ENCODE data around the gene ERVH48-1. TPM values are rescaled to one million over a fixed set of nuclear protein-coding genes. Genes with fewer than 3 reads are reported as not detected.
"Not testable (repeated sequence)": the region's sequence is repeated elsewhere in the genome, so short reads cannot be mapped to it uniquely, and the experiment has no call there.

Gene ERVH48-1
- total RNA-seq, 1 experiment from 2014 or later: not detected

DNA sequence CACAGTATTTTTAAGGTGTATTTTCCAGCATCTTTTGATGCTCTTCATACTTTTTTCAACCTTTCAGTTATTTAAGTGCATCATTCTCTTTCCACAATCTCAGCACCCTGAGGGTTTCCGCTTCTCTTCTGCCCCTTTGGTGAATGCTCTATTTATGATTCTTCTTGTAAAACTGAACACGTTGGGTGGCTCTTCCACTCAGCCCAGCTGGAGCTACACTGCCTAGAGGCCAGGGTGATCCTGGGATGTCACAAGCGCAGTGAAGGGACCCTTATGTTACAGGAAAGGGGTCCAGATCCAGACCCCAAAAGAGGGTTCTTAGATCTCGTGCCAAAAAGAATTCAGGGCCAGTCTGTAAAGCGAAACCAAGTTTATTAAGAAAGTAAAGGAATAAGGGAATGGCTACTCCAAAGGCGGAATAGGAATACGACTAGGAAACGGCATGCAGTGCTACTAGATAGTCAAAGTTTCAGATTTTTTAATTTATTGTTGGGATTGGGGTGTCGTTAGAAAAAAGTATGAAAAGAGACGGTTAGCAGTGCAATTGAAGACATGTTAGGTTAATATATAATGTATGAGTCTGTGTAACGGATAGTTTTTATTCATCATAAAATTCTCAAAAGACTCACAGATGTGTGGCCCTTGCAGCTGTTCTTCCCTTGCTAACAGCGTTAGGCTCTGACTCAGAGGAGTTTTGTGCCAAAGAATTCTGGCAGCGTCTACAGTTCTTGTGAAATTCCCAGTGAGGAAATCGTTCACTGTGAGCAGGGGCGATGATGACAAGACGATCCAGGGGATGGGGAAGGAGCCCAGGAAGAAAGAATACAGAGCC, 14.4 kb upstream of the ERVH48-1 start:
- DNase-seq (ENCODE audit: low read depth): peak; percentile 91

DNA sequence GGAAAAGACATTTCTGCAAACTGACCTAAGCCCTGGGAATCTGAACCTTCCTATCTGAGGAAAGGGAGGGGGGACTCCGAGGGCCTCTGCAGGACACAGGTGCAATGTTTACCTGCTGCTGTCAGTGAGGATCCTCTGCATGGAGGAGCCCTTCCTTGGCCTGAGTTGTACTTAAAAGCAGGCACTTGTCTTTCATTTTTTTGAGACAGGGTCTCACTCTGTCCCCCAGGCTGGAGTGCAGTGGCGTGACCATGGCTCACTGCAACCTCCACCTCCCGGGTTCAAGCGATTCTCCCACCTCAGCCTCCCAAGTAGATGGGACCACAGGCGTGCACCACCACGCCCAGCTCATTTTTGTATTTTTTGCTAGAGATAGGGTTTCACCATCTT, 13.2 kb upstream of the ERVH48-1 start:
- DNase-seq (ENCODE audit: low read depth): not testable (repeated sequence)

DNA sequence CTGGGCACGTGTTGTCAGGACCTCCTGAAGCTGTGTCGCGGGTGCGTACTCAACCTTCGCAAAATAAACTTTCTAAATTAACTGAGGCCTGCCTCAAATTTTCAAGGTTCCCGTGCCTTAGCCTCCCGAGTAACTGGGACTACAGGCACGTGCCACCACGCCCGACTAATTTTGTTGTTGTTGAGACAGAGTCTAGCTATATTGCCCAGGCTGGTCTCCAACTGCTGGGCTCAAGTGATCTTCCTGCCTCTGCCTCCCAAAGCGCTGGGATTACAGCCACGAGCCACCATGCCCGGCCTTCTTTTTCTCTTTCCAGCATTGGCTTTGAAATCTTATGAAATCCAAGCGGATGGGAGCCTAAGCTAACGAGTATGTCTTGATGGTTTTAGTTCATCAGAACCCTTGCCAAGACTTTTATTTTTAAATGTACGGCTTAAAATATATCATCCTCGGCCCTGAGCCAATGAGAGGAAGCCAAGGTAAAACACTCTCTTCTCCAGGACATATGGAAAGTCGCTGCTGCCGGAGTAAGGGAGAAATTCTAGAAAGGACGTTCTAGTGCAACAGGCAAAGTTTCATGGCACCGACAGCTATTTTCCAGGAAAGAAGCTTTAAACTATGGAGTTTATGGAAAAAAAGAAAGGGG, 12.7 kb upstream of the ERVH48-1 start:
- no peak for DNase-seq (ENCODE audit: low read depth)

DNA sequence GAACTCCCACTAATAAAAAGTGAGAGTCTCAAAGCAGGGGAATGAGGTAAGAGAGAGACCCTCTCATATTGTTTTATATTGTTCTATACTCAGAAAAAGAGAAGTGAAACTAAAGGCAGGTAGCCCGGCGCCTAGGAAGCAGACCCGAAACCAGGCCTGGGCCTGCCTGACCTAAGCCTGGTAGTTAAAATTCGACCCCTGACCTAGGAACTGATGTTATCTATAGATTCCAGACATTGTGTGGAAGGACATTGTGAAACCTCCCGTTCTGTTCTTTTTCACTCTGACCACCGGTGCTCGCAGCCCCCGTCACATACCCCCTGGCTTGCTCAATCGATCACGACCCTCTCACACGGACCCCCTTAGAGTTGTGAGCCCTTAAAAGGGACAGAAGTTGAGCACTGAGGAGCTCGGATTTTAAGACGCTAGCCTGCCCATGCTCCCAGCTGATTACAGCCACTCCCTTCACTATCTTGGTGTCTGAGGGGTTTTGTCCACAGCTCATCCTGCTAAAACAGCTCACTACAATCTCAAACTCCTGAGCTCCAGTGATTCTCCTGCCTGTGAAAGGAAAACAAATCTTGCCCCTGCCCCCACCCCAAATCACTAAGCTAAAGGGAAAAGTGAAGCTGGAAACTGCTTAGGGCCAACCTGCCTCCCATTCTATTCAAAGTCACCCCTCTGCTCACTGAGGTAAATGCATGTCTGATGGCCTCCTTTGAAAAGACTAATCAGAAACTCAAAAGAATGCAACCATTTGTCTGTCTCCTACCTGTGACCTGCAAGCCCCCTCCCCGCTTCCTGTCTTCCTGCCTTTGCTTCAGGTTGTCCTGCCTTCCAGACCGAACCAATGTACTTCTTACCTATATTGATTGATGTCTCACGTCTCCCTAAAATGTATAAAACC, 11.9 kb upstream of the ERVH48-1 start:
- not testable (repeated sequence) for DNase-seq (ENCODE audit: low read depth)

DNA sequence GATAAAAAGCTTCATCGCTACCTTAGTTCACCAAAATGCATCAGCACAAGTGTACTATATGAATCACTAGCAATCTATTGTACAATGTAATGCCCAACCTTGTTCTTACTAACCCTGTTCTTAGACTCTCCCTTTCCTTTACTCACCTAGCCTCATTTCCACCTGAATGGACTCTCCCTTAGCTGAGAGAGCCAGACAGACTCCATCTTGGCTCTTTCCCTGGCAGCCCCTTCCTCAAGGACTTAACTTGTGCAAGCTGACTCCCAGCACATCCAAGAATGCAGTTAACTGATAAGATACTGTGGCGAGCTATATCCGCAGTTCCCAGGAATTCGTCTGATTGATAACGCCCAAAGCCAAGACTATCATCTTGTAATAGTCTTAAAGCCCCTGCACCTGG, 10.9 kb upstream of the ERVH48-1 start:
- not testable (repeated sequence) for DNase-seq (ENCODE audit: low read depth)

DNA sequence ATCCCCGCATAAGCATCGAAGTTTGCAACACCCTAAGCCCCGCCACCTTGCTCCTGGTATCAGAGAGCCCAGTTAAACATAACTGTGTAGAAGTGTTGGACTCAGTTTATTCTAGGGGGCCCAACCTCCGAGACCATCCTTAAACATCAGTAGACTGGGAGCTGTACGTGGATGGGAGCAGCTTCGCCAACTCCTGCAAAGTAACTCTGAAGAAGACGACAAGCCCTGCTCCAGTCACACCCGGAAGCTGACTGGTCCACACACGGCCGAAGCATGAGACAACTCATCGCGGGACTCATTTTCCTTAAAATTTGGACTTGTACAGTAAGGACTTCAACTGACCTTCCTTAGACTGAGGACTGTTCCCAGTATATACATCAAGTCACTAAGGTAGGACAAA, 8.5 kb upstream of the ERVH48-1 start:
- DNase-seq (ENCODE audit: low read depth): not testable (repeated sequence)

DNA sequence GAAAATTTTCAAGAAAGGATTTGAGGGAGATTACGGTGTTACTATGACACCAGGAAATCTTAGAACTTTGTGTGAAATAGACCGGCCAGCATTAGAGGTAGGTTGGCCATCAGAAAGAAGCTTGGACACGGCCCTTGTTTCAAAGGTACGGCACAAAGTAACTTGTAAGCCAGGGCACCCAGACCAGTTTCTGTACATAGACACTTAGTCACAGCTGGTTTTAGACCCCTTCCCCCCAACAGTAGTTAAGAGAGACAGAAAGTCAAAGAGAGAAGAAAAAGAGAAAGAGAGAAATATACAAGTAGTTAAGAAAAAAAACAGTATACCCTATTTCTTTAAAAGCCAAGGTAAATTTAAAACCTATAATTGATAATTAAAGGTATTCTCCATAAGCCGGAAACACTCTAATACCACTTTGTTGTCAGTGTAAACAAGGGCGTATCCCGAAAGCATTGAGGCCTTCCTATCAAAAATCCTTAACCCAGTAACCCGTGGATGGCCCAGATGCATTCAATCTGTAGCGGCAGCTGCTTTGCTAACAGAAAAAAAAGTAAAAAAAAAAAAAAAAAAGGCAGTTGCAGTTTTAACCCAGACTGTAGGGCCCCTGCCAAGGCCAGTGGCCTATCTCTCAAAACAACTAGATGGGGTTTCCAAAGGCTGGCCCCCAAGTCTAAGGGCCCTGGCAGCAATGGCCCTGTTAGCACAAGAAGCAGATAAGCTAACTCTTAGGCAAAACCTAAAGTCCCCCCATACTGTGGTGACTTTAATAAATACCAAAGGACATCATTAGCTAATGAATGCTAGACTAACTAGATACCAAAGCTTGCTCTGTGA, 7.9 kb upstream of the ERVH48-1 start:
- not testable (repeated sequence) for DNase-seq (ENCODE audit: low read depth)

DNA sequence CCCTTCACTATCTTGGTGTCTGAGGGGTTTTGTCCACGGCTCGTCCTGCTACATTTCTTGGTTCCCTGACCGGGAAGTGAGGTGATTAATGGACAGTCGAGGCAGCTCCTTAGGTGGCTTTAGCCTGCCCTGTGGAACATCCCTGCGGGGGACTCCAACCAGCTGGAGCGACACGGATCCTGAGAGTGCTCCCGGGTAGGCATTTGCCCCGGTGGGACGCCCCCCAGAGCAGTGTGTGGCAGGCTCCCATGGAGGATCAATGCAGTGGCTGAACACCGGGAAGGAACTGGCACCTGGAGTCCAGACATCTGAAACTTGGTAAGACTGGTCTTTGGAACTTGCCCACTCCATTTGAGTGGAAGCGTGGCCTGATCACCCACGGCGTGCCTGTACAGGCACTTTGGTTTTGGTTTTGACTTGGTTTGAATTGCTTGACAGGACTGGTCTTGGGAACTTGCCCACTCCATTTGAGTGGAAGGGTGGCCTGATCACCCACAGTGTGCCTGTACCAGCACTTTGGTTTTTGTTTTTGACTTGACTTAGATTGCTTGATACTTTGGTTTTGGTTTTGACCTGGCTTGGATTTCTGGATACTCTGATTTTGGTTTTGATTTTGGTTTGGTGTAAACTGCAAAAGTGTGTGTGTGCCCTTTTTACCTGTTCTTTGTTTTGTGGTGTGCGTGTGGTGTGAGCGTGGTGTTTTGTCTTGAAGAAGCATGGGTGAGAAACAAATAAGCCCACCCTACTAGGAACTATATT, 7.1 kb upstream of the ERVH48-1 start:
- DNase-seq (ENCODE audit: low read depth): not testable (repeated sequence)

DNA sequence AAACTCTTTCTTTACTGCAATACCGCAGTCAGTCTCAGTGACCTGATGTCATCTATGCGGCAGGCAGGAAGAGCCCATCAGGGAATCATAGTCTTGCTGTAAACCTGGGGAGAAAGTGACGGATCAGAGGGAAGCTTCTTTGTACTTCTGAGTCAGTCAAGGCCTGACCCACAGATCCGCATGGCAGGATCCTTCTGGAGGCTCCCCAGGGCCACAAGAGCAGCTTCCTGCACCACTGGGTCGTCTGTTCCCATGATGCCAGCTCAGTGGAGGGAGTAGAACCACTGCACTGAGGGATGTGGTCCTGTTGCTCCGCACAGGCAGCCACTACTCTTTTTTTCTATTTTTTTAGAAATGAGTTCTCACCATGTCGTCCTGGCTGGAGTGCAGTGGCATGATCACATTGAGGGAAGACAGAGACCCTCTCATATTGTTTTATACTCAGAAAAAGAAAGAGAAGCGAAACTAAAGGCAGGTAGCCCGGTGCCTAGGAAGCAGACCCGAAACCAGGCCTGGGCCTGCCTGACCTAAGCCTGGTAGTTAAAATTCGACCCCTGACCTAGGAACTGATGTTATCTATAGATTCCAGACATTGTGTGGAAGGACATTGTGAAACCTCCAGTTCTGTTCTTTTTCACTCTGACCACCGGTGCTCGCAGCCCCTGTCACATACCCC, 6.3 kb upstream of the ERVH48-1 start:
- no peak for DNase-seq (ENCODE audit: low read depth)

DNA sequence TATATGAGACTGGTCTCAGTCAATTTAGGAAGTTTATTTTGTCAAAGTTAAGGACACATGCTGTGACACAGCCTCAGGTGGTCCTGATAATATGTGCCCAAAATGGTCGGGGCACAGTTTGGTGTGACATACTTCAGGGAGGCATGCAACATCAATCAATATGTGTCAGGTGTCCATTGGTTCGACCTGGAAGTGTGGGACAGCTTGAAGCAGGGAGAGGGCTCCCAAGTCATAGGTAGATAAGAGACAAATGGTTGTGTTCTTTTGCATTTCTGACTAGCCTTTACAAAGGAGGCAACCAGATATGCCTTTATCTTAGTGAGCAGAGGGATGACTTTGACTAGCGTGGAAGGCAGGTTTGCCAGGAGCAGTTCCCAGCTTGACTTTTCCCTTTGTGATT, 4.5 kb upstream of the ERVH48-1 start:
- no peak for DNase-seq (ENCODE audit: low read depth)

DNA sequence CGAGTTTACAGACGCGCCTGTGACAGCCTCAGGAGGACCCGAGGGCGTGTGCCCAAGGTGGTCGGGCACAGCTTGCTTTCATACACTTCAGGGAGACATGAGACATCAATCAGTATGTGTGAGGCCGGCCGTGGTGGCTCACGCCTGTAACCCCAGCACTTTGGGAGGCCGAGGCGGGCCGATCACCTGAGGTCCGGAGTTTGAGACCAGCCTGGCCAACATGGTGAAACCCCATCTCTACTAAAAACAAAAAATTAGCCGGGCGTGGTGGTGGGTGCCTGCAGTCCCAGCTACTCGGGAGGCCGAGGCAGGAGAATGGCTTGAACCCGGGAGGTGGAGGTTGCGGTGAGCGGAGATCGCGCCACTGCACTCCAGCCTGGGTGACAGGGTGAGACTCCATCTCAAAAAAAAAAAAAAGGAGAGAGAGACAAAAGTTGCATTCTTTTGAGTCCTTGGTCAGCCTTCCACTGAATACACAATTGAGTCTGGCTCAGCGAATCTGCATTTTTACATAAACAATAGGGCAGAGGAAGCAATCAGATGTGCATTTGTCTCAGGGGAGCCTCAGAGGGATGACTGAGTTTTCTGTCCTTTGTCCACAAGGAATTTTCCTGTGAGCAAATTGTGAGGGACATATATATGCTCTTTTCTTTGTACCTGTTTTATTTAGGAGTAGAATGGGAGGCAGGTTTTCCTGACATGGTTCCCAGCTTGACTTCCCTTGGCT, 2.2 kb upstream of the ERVH48-1 start:
- not testable (repeated sequence) for DNase-seq (ENCODE audit: low read depth)

DNA sequence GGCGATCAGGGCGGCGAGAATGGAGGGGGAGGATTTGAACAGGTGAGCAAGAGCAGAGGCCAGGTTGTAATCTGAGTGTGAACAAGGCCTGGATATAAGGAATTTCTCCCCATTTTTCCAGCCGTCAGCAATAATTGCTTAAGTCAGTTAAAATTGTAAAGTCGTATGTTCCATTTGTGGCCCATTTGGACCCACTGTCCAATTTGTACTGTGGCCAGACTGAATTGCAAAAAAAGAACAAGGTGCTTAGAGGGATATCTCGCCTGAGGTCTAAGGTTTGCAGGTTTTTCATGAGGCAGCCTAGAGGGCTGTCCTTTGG, 1.0 kb downstream of the ERVH48-1 start:
- no peak for DNase-seq (ENCODE audit: low read depth)

DNA sequence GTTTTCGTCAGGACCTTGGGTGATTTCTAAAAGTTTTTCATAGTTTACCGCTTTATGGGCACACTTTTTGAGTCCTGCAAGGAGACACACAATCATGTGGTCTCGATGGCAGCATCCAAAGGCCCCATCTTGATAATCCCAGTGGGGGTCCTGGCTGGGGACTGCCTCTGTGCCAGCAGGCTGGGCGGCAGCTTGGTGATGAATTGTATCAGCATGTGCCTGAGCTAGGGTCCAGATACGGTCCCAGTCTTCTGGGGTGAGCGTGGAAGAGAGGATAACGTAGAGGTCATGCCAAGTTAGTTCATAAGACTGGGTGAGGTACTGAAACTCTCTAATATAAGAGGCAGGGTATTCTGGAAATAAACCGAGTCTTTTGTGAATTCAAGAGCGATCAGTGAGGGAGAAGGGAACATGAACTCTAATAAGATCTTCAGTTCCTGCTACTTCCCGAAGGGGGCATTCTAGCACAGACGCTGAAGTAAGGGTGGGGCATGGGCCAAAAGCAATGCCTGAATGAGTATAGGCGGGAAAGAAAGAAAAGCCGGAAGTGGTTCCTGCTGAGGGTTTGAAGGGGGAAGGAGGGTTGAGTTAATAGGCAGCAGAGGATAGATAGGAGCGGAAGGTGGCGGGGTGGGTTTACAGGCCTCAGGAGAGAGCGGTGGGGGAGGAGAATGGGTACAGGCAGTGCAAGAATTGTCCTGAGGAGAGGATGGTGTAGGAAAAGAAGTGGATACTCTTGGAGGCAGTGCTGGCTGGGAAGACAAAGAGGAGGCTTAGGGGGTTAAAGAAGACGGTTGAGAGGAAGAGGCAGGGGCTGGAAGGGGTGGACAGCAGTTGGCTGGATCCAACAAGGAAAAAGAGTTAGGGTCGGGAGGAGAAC, 1.6 kb downstream of the ERVH48-1 start:
- DNase-seq (ENCODE audit: low read depth): peak; percentile 87

DNA sequence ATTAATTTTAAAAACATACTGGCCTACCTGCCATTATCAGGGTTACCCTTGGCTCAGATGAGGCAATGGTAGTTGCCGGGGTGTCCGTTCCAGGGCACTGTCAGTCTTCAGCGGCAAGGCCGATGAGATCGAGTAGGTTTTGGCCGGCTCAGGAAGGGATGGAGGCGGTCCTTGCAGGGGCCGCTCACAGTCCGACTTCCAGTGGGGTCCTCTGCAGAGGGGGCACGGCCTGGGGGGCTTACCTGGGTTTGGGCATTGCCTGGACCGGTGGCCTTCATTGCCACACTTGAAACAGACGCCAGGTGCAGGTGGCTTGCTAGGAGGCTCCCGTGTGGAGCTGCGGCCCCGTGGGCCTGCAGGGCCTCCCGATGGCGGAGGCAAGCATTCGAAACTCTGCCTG, 2.5 kb downstream of the ERVH48-1 start:
- DNase-seq (ENCODE audit: low read depth): no peak

DNA sequence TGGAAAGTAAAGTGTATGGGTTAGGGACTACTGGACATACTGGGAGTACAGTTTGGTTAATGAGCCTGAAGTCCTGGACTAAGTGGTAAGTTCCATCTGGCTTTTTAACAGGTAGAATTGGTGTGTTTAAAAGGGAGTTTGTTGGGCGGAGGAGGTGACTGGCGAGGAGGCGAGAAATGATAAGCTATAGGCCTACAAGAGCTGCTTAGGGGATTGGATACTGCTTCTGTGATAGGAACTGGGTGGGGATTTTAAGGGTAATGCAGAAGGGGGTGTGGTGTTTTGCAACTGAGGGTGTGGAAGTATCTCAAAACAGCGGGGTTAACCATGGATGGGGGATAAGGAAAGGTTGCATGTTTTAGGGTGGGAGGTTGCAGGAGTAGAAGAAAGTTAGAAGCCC, 3.5 kb downstream of the ERVH48-1 start:
- DNase-seq (ENCODE audit: low read depth): no peak

DNA sequence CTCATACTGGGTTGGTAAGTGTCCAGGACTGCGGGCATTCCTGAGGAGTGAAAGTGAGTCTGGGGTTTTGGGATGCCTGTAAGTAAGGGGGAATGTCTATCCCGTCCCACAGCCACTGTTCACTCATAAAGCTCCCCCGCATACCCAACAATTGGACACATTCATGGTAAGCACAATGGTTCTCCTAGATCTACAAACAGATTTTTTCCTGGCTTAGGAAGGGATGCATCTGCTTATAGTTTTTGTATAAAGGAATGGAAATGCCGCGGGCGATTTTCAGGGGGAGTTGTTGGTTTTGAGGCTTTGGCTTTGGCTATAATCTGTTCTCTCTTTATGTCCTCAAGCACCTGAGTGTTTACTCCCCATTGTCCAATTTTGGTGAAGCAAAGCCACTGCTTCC, 7.1 kb downstream of the ERVH48-1 start:
- DNase-seq (ENCODE audit: low read depth): peak; percentile 15

DNA sequence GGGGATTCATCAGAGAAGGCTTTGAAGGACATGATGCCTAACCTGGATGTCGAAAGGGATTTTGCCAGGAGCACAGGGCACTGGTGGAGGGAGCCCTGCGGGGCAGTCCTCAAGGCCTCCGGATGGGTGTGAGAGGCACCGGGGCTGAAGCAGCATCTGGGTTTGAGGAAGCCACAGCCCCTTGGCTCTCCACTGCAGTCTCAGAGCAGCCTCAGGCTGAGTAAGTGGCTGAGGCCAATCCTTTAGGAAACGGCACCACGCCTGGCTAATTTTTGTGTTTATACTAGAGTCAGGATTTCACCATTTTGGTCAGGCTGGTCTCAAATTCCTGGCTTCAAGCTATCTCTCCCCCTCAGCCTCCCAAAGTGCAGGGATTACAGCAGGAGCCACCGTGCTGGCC, 12.0 kb downstream of the ERVH48-1 start:
- DNase-seq (ENCODE audit: low read depth): no peak

DNA sequence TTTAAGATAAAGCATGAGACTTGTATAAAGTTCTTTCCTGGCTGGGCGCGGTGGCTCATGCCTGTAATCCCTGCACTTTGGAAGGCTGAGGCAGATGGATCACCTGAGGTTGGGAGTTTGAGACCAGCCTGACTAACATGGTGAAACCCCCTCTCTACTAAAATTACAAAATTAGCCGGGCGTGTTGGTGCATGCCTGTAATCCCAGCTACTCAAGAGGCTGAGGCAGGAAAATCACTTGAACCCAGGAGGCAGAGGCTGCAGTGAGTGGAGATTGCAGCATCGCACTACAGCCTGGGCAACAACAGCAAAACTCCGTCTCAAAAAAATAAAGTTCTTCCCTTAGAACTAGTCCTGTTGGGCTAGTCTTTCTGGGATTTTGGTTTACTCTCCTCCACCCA, 13.5 kb downstream of the ERVH48-1 start:
- not testable (repeated sequence) for DNase-seq (ENCODE audit: low read depth)

Measured in RPMI7951 (cell line).